GM12878 (cell line): Measurements from ENCODE around the gene TSEN54. TPM values are rescaled to one million over a fixed set of nuclear protein-coding genes. Genes with fewer than 3 reads are reported as not detected.

Source experiments
- ATAC-seq: fragments of 200-7000 bp; cut with Tn5 transposase; 3 replicates; pipeline ENCODE4 v1.9.1; 2020; ENCODE audit warnings: mild to moderate bottlenecking, moderate library complexity
- BruUV-seq: library from RNA; stranded (reverse); fragments of 400-500 nt; replicated peaks from 2 replicates; lab custom pipeline; 2021; lab: Mats Ljungman, UMichigan
- CTCF ChIA-PET: fragments of 300-600 bp; sonication (Branson Sonifier 250); formaldehyde crosslinking; extraction: SDS; loops from one replicate; lab custom pipeline; 2021; ENCODE audit warnings: inconsistent platforms; lab: Yijun Ruan, JAX
- POLR2A ChIA-PET: fragments of 350-600 bp; formaldehyde crosslinking; extraction: SDS; loops from one replicate; lab custom pipeline; 2021; ENCODE audit warnings: inconsistent platforms; lab: Charles Lee
- RAD21 ChIA-PET: fragments of 300-600 bp; sonication (Branson Sonifier 250); formaldehyde crosslinking; loops from one replicate; lab custom pipeline; 2023; ENCODE audit warnings: antibody characterized with exemption; ENCODE audit not compliant: unreplicated experiment; lab: Charles Lee
- SMC1A ChIA-PET: fragments of 300-600 bp; sonication (Branson Sonifier 250); formaldehyde crosslinking; loops from one replicate; lab custom pipeline; 2023; ENCODE audit not compliant: unreplicated experiment, uncharacterized antibody; lab: Charles Lee
- DNase-seq: peaks from one replicate; pipeline ENCODE4 v3.0.0-alpha.2; 2011; ENCODE audit warnings: low read depth, low spot score
- FAIRE-seq: peaks from 3 replicates; lab custom pipeline; 2011; peaks lifted over from hg19 to GRCh38; lab: Jason Lieb, UNC
- H2AFZ ChIP-seq: 2 replicates; pipeline ENCODE4 v1.6.0; 2011; ENCODE audit warnings: low read depth, low read length, control low read depth; ENCODE audit not compliant: control insufficient read depth
- H3K27ac ChIP-seq: 2 replicates; pipeline ENCODE4 v1.5.1; 2011; ENCODE audit warnings: control low read depth; ENCODE audit not compliant: control insufficient read depth, insufficient read depth
- H3K27me3 ChIP-seq, 2 experiments: replicated peaks in 1 of 2; 2 replicates each; pipeline versions ENCODE4 v1.6.0 to v1.6.1; 2011; ENCODE audit warnings: low read length in 1 of 2; ENCODE audit not compliant: control insufficient read depth in 2 of 2, insufficient read depth in 2 of 2
- H3K36me3 ChIP-seq, 2 experiments: 2 replicates each; pipeline ENCODE4 v1.5.1; 2011; ENCODE audit warnings: low read length in 1 of 2; ENCODE audit not compliant: control insufficient read depth in 2 of 2, insufficient read depth in 2 of 2
- H3K4me1 ChIP-seq: 2 replicates; pipeline ENCODE4 v1.6.1; 2011; ENCODE audit warnings: mild to moderate bottlenecking, low read length, moderate library complexity, mixed read lengths; ENCODE audit not compliant: control insufficient read depth, insufficient read depth
- H3K4me2 ChIP-seq: 2 replicates; pipeline ENCODE4 v1.6.0; 2011; ENCODE audit warnings: control low read depth; ENCODE audit not compliant: control insufficient read depth, insufficient read depth
- H3K4me3 ChIP-seq: fragments of 200-600 bp; sonication (generic); 2 replicates; pipeline ENCODE4 v1.5.1; 2016
- H3K79me2 ChIP-seq: 2 replicates; pipeline ENCODE4 v1.6.0; 2011; ENCODE audit warnings: low read length; ENCODE audit not compliant: control insufficient read depth, insufficient read depth
- H3K9ac ChIP-seq: 2 replicates; pipeline ENCODE4 v1.8.0; 2011; ENCODE audit warnings: low read length, control low read depth, mixed read lengths; ENCODE audit not compliant: control insufficient read depth, insufficient read depth
- H3K9me3 ChIP-seq: replicated peaks from 3 replicates; pipeline ENCODE4 v1.5.1; 2011; ENCODE audit warnings: mild to moderate bottlenecking, low read length; ENCODE audit not compliant: control insufficient read depth, insufficient read depth
- H4K20me1 ChIP-seq: 2 replicates; pipeline ENCODE4 v1.6.0; 2011; ENCODE audit not compliant: control insufficient read depth, insufficient read depth
- ATF3 ChIP-seq: IDR thresholded peaks from 2 replicates; pipeline ENCODE4 v1.6.1; 2011; ENCODE audit warnings: low read depth, mild to moderate bottlenecking, low read length, moderate library complexity, borderline replicate concordance; ENCODE audit errors: extremely low read depth
- BRCA1 ChIP-seq: IDR thresholded peaks from 2 replicates; pipeline ENCODE4 v1.6.1; 2011; ENCODE audit warnings: low read depth, low read length, improper control_type of control experiment
- CHD2 ChIP-seq: IDR thresholded peaks from 2 replicates; pipeline ENCODE4 v1.6.1; 2011; ENCODE audit warnings: low read depth, low read length, improper control_type of control experiment, borderline replicate concordance
- DPF2 ChIP-seq: fragments of 450-650 bp; IDR thresholded peaks from 2 replicates; pipeline ENCODE4 v1.6.1; 2017; ENCODE audit warnings: mild to moderate bottlenecking
- EED ChIP-seq: sonication (generic); IDR thresholded peaks from 2 replicates; pipeline ENCODE4 v1.6.1; 2016; ENCODE audit warnings: antibody characterized with exemption, low read depth
- GABPA ChIP-seq: IDR thresholded peaks from 2 replicates; pipeline ENCODE4 v1.6.1; 2014; ENCODE audit warnings: antibody characterized with exemption, low read depth, mild to moderate bottlenecking, inconsistent platforms
- KDM1A ChIP-seq: fragments of 200-600 bp; sonication (generic); IDR thresholded peaks from 2 replicates; pipeline ENCODE4 v1.6.1; 2016; ENCODE audit warnings: borderline replicate concordance
- LARP7 ChIP-seq: fragments of 450-650 bp; IDR thresholded peaks from 2 replicates; pipeline ENCODE4 v1.6.1; 2017; ENCODE audit warnings: mild to moderate bottlenecking
- NR2C2 ChIP-seq: IDR thresholded peaks from 2 replicates; pipeline ENCODE4 v1.6.1; 2011; ENCODE audit warnings: borderline replicate concordance, low read depth; ENCODE audit not compliant: control insufficient read depth, insufficient read length
- PBX3 ChIP-seq: IDR thresholded peaks from 2 replicates; pipeline ENCODE4 v1.6.1; 2011; ENCODE audit warnings: mild to moderate bottlenecking, low read depth, low read length, moderate library complexity; ENCODE audit not compliant: insufficient replicate concordance
- RAD21 ChIP-seq: IDR thresholded peaks from 2 replicates; pipeline ENCODE4 v1.6.1; 2011; ENCODE audit warnings: mild to moderate bottlenecking, low read depth, low read length, moderate library complexity; ENCODE audit not compliant: insufficient read depth
- RUNX3 ChIP-seq: IDR thresholded peaks from 2 replicates; pipeline ENCODE4 v1.6.1; 2012; ENCODE audit warnings: low read length, inconsistent platforms
- YY1 ChIP-seq: IDR thresholded peaks from 2 replicates; pipeline ENCODE4 v1.6.1; 2011; ENCODE audit warnings: low read depth, mild to moderate bottlenecking, low read length
- ZBTB11 ChIP-seq: fragments of 450-650 bp; formaldehyde crosslinking; IDR thresholded peaks from 2 replicates; pipeline ENCODE4 v1.5.0; 2022; ENCODE audit warnings: mild to moderate bottlenecking, missing genetic modification characterization
- ZNF207 ChIP-seq: fragments of 450-650 bp; IDR thresholded peaks from 2 replicates; pipeline ENCODE4 v1.6.1; 2014; ENCODE audit warnings: antibody characterized with exemption, mild to moderate bottlenecking, borderline replicate concordance
- ZNF622 ChIP-seq: fragments of 450-650 bp; IDR thresholded peaks from 2 replicates; pipeline ENCODE4 v1.6.1; 2017; ENCODE audit warnings: mild to moderate bottlenecking, inconsistent platforms
- WGBS: methylation state at CpG from one replicate; pipeline ENCODE4 v1.1.6; 2016; ENCODE audit warnings: low lambda C conversion rate; ENCODE audit not compliant: insufficient replicate concordance, insufficient coverage; ENCODE audit errors: missing lambda C conversion rate; 5-methylcytosine and 5-hydroxymethylcytosine counted together
- in situ Hi-C: fragments of 300-500 bp; cut with MboI; formaldehyde crosslinking; loops from 9 replicates; pipeline ENCODE4 v1.14.3; 2018; ENCODE audit warnings: mixed read lengths
- intact Hi-C: fragments of 100-400 bp; cut with micrococcal nuclease; formaldehyde crosslinking; loops from one replicate; pipeline ENCODE4 v1.14.2; 2022; ENCODE audit not compliant: unreplicated experiment
- polyA plus RNA-seq, 11 experiments: library from polyadenylated mRNA; depleted of rRNA in 4 of 11; unstranded in 6 of 11; stranded (reverse) in 5 of 11; fragments of >200 nt; fragmentation: Nextera tagmentation in 4 of 11; fragmentation: Illumina TruSeq in 1 of 11; extraction: Ambion mirVana in 4 of 11; extraction: Trizol in 1 of 11; gene quantifications; 1 replicate in 1 of 11; 2 replicates in 10 of 11; pipeline versions ENCODE4 v1.2.1 to v1.2.3, GENCODE V29; 2011 to 2016; ENCODE audit warnings: inconsistent platforms in 2 of 11, missing spikeins in 2 of 11, low read depth in 1 of 11
- total RNA-seq, 4 experiments: library from RNA; depleted of rRNA in 3 of 4; stranded (reverse); fragments of >200 nt in 3 of 4; fragmentation: Illumina TruSeq in 1 of 4; extraction: Trizol in 1 of 4; gene quantifications; 2 replicates each; pipeline versions ENCODE4 v1.2.1 to v1.2.3, GENCODE V29; 2013 to 2021

TSEN54 gene
- total and polyA plus RNA-seq, 10 of the 15 experiments (the other 5 are each of a cell fraction or from before 2014, with no cell fraction given): 7.1 to 48.0 (median 41.1) TPM

- no peak for TF ChIP-seq ZNF622
- no peak for TF ChIP-seq ATF3
Measured at GRCh38 chr17:75551266-75551665, 34.9 kb downstream of the TSEN54 start (continued).

- intact Hi-C loops: no loop called here
- no peak for TF ChIP-seq RUNX3
- TF ChIP-seq PBX3: no peak
- no peak for TF ChIP-seq YY1
- no peak for TF ChIP-seq RAD21
- no peak for TF ChIP-seq EED
- TF ChIP-seq KDM1A: no peak
- TF ChIP-seq ZNF207: no peak
- no peak for TF ChIP-seq DPF2
- no peak for TF ChIP-seq NR2C2
- TF ChIP-seq ZBTB11 (CRISPR knock-in tag): no peak
- TF ChIP-seq GABPA: no peak
- no peak for TF ChIP-seq BRCA1
- TF ChIP-seq CHD2: no peak
- TF ChIP-seq LARP7: no peak
Measured at GRCh38 chr17:75552425-75553294, 36.3 kb downstream of the TSEN54 start.

More at GRCh38 chr17:75552425-75553294, 36.3 kb downstream of the TSEN54 start:
- no TSS peak for BruUV-seq
- RAD21 ChIA-PET: no interaction called here
- Histone ChIP-seq H2AFZ (no peak overlapping the region), H4K20me1 (no peaks in the 10 kb centered on the region), H3K27ac (no peak overlapping the region), H3K27me3 (no peaks in the 10 kb centered on the region), H3K9ac (no peak overlapping the region), H3K36me3 (no peaks in the 10 kb centered on the region), H3K4me3 (no peak overlapping the region), H3K9me3 (no peaks in the 10 kb centered on the region), H3K4me1 (no peaks in the 10 kb centered on the region), H3K4me2 (no peak overlapping the region), H3K79me2 (no peaks in the 10 kb centered on the region)
- 53% methylated on average over 14 of the region's 14 CpGs for WGBS
- FAIRE-seq (no peak), DNase-seq (no peak), ATAC-seq (no peak)
- CTCF ChIA-PET: interaction anchor here (1.4 to 1.6 kb wide), 2 partner anchors 49 to 80 kb away, joined by 4 to 6 read pairs; partner anchors contain the start of gene SMIM5
- in situ Hi-C loops: no loop called here
- POLR2A ChIA-PET: no interaction called here
- SMC1A ChIA-PET: interaction anchor here (1.2 kb wide), 1 partner anchor 10 kb away, joined by 3 read pairs; no protein-coding TSS in a partner anchor
